Measurements from ENCODE around the gene SCAMP4. TPM values are rescaled to one million over a fixed set of nuclear protein-coding genes. Genes with fewer than 3 reads are reported as not detected.
"Not testable (repeated sequence)": the region's sequence is repeated elsewhere in the genome, so short reads cannot be mapped to it uniquely, and the experiment has no call there.

SCAMP4 gene
- total and polyA plus RNA-seq, 9 donors = 14.9 to 45.3 (median 31.7) TPM

- not testable (repeated sequence) for H3K27me3 ChIP-seq (ENCODE audit: control insufficient read depth, insufficient read depth, low read length); DNase-seq; H3K9me3 ChIP-seq (replicated peaks; ENCODE audit: control insufficient read depth, low read depth, low read length)
- Histone ChIP-seq H3K36me3 (ENCODE audit: control insufficient read depth, insufficient read depth, low read length) (peaks cover 19% of the 10 kb centered on the region), H3K4me1 (ENCODE audit: control insufficient read depth, insufficient read depth, low read length) (peaks cover 30% of the 10 kb centered on the region), H3K27ac (ENCODE audit: low read length) (peak overlapping the region; percentile 84), H3K4me3 (ENCODE audit: low read length) (peak overlapping the region; percentile 95)
- 8% methylated on average over 6 of the region's 11 CpGs for WGBS (ENCODE audit: insufficient coverage)
Measured at GRCh38 chr19:1875265-1875645, 29.9 kb upstream of the SCAMP4 start.

GRCh38 chr19:1875646-1876495 is 29.3 kb upstream of the SCAMP4 start:
- Histone ChIP-seq H3K4me1 (ENCODE audit: control insufficient read depth, insufficient read depth, low read length) (peaks cover 35% of the 10 kb centered on the region), H3K27ac (ENCODE audit: low read length) (peak overlapping the region; percentile 84), H3K4me3 (ENCODE audit: low read length) (peak overlapping the region; percentile 95), H3K27me3 (ENCODE audit: control insufficient read depth, insufficient read depth, low read length) (no peaks in the 10 kb centered on the region), H3K9me3 (replicated peaks; ENCODE audit: control insufficient read depth, low read depth, low read length) (no peaks in the 10 kb centered on the region), H3K36me3 (ENCODE audit: control insufficient read depth, insufficient read depth, low read length) (peaks cover 17% of the 10 kb centered on the region)
- peak; percentile 97 for DNase-seq
- under 1% methylated on average over 87 of the region's 87 CpGs for WGBS (ENCODE audit: insufficient coverage)

- not testable (repeated sequence) for H3K36me3 ChIP-seq (ENCODE audit: control insufficient read depth, insufficient read depth, low read length); H3K9me3 ChIP-seq (replicated peaks; ENCODE audit: control insufficient read depth, low read depth, low read length); H3K27me3 ChIP-seq (ENCODE audit: control insufficient read depth, insufficient read depth, low read length)
- H3K4me3 ChIP-seq (ENCODE audit: low read length) = peak overlapping the region; percentile 95
- WGBS (ENCODE audit: insufficient coverage) = 3% methylated on average over 16 of the region's 53 CpGs
- H3K4me1 ChIP-seq (ENCODE audit: control insufficient read depth, insufficient read depth, low read length) = peaks cover 37% of the 10 kb centered on the region
- H3K27ac ChIP-seq (ENCODE audit: low read length) = peak overlapping the region; percentile 84
- DNase-seq = peak; percentile 54
Measured at GRCh38 chr19:1876496-1877279, 28.5 kb upstream of the SCAMP4 start.

GRCh38 chr19:1877280-1877660 is 27.9 kb upstream of the SCAMP4 start:
- DNase-seq; H3K36me3 ChIP-seq (ENCODE audit: control insufficient read depth, insufficient read depth, low read length); H3K27ac ChIP-seq (ENCODE audit: low read length); H3K9me3 ChIP-seq (replicated peaks; ENCODE audit: control insufficient read depth, low read depth, low read length); H3K4me3 ChIP-seq (ENCODE audit: low read length); H3K27me3 ChIP-seq (ENCODE audit: control insufficient read depth, insufficient read depth, low read length): not testable (repeated sequence)
- peaks cover 43% of the 10 kb centered on the region for H3K4me1 ChIP-seq (ENCODE audit: control insufficient read depth, insufficient read depth, low read length)
- 10% methylated on average over 10 of the region's 47 CpGs for WGBS (ENCODE audit: insufficient coverage)

GRCh38 chr19:1878583-1878982 is 26.6 kb upstream of the SCAMP4 start:
- not testable (repeated sequence) for DNase-seq; H3K4me3 ChIP-seq (ENCODE audit: low read length); H3K27ac ChIP-seq (ENCODE audit: low read length); H3K36me3 ChIP-seq (ENCODE audit: control insufficient read depth, insufficient read depth, low read length); H3K27me3 ChIP-seq (ENCODE audit: control insufficient read depth, insufficient read depth, low read length); H3K9me3 ChIP-seq (replicated peaks; ENCODE audit: control insufficient read depth, low read depth, low read length)
- H3K4me1 ChIP-seq (ENCODE audit: control insufficient read depth, insufficient read depth, low read length) = peaks cover 43% of the 10 kb centered on the region
- WGBS (ENCODE audit: insufficient coverage) = 71% methylated on average over 7 of the region's 8 CpGs

- not testable (repeated sequence) for H3K27me3 ChIP-seq (ENCODE audit: control insufficient read depth, insufficient read depth, low read length); H3K27ac ChIP-seq (ENCODE audit: low read length); H3K4me3 ChIP-seq (ENCODE audit: low read length); H3K9me3 ChIP-seq (replicated peaks; ENCODE audit: control insufficient read depth, low read depth, low read length); H3K36me3 ChIP-seq (ENCODE audit: control insufficient read depth, insufficient read depth, low read length); DNase-seq
- WGBS (ENCODE audit: insufficient coverage) = 65% methylated on average over 10 of the region's 17 CpGs
- peaks cover 46% of the 10 kb centered on the region for H3K4me1 ChIP-seq (ENCODE audit: control insufficient read depth, insufficient read depth, low read length)
Measured at GRCh38 chr19:1879982-1880381, 25.2 kb upstream of the SCAMP4 start.

- Histone ChIP-seq H3K4me1 (ENCODE audit: control insufficient read depth, insufficient read depth, low read length) (peaks cover 43% of the 10 kb centered on the region), H3K9me3 (replicated peaks; ENCODE audit: control insufficient read depth, low read depth, low read length) (no peaks in the 10 kb centered on the region), H3K27me3 (ENCODE audit: control insufficient read depth, insufficient read depth, low read length) (no peaks in the 10 kb centered on the region), H3K36me3 (ENCODE audit: control insufficient read depth, insufficient read depth, low read length) (peaks cover 5% of the 10 kb centered on the region), H3K4me3 (ENCODE audit: low read length) (no peak overlapping the region), H3K27ac (ENCODE audit: low read length) (no peak overlapping the region)
- 85% methylated on average over 26 of the region's 35 CpGs for WGBS (ENCODE audit: insufficient coverage)
- DNase-seq = no peak
Measured at GRCh38 chr19:1880611-1881392, 24.4 kb upstream of the SCAMP4 start.

GRCh38 chr19:1881393-1882088 is 23.7 kb upstream of the SCAMP4 start:
- H3K36me3 ChIP-seq (ENCODE audit: control insufficient read depth, insufficient read depth, low read length); H3K4me3 ChIP-seq (ENCODE audit: low read length); DNase-seq; H3K9me3 ChIP-seq (replicated peaks; ENCODE audit: control insufficient read depth, low read depth, low read length); H3K27me3 ChIP-seq (ENCODE audit: control insufficient read depth, insufficient read depth, low read length): not testable (repeated sequence)
- Histone ChIP-seq H3K4me1 (ENCODE audit: control insufficient read depth, insufficient read depth, low read length) (peaks cover 39% of the 10 kb centered on the region), H3K27ac (ENCODE audit: low read length) (peak overlapping the region; percentile 91)
- 90% methylated on average over 9 of the region's 44 CpGs for WGBS (ENCODE audit: insufficient coverage)

- Histone ChIP-seq H3K4me3 (ENCODE audit: low read length) (peak overlapping the region; percentile 10), H3K36me3 (ENCODE audit: control insufficient read depth, insufficient read depth, low read length) (peaks cover 5% of the 10 kb centered on the region), H3K9me3 (replicated peaks; ENCODE audit: control insufficient read depth, low read depth, low read length) (no peaks in the 10 kb centered on the region), H3K27me3 (ENCODE audit: control insufficient read depth, insufficient read depth, low read length) (no peaks in the 10 kb centered on the region), H3K27ac (ENCODE audit: low read length) (peak overlapping the region; percentile 91), H3K4me1 (ENCODE audit: control insufficient read depth, insufficient read depth, low read length) (peaks cover 39% of the 10 kb centered on the region)
- peak; percentile 59 for DNase-seq
- 74% methylated on average over 23 of the region's 31 CpGs for WGBS (ENCODE audit: insufficient coverage)
Measured at GRCh38 chr19:1882089-1882785, 23.0 kb upstream of the SCAMP4 start.
